Body of pancreas (tissue), 4 donors: ENCODE data around the gene TCOF1.

Source experiments
- CTCF ChIP-seq, 7 experiments: fragments of 450-650 bp in 4 of 7; fragments of 200-600 bp in 3 of 7; sonication (generic) in 3 of 7; IDR thresholded peaks; one replicate each; pipeline ENCODE4 v1.5.1; 2016 to 2019; ENCODE audit warnings: antibody characterized with exemption in 7 of 7
- POLR2A ChIP-seq, 3 donors: fragments of 450-650 bp; IDR thresholded peaks; one replicate each; pipeline ENCODE4 v1.6.1; 2016; ENCODE audit warnings: antibody characterized with exemption in 3 of 3, mild to moderate bottlenecking in 2 of 3

GRCh38 chr5:150321784-150322183 is 35.7 kb upstream of the TCOF1 start:
- no peak for TF ChIP-seq CTCF (IDR thresholded peaks at IDR 0.05)
- TF ChIP-seq POLR2A (IDR thresholded peaks at IDR 0.05): no peak
